ENCODE results near the gene EPHA5.

DNA sequence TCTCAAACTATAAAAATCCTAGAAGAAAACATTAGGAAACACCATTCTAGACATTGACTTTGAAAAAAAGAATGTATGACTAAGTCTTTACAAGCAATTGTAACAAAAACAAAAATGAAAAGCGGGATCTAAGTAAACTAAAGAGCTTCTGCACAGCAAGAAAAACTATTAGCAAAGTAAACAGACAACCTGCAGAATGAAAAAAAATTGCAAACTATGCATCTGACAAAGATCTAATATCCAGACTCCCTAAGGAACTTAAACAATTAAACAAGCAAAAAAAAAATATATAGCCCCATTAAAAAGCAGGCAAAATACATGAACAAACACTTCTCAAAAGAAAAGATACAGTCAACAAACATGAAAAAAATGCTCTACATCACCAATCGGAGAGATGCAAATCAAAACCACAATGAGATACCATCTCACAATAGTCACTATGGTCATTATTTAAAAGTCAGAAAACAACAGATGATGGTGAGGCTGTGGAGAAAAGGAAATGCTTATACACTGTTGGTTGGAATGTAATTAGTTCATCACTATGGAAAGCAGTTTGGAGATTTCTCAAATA, 168.1 kb downstream of the EPHA5 start:
- TF ChIP-seq CTCF (IDR thresholded peaks at IDR 0.05; ENCODE audit: insufficient read depth, low read depth, low read length) (no peak), EZH2 (IDR thresholded peaks at IDR 0.05; ENCODE audit: insufficient read depth, low read length) (no peak)

All from astrocyte (in vitro differentiated cells and primary cell).